ENCODE results near the gene ALS2.
"Not testable (repeated sequence)": the region's sequence is repeated elsewhere in the genome, so short reads cannot be mapped to it uniquely, and the experiment has no call there.

Gene ALS2

DNA sequence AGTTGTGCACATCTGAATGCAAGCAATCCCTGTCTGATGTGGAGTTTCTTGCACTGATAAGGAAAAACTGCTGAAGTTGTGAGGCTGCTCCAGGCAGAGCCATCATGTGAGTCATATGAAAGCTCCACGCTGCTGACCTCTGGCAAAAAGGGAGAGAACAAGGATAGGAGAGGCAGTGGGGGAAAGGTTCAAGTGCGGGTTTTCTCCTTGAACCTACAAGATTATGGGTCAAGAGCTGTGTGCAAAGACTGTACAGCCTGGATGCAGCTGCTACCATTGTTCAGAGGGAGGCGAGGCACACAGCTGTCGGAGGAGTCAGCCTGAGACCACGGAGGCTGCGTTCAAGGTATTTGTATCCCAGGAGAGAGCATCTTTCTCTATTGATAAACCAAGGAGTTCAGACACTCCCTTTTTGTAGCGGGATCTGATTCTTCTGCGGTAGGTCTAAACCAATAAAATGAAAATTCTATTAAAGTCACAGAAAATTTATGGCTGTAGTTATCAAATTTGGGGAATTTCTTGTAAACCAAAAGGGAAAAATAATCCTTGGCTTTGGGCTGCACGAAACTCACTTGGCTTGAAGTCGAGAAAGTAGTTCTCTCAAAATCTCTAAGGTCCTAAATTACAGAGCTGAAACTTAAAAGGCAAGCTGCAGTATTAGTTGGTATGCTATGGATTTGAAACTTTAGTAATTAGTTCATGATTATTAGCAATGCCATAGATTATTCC lies 25.9 kb upstream of the ALS2 start, which contains the start of gene CDK15:
Gene CDK15 (plus strand): TSS at position 96 of the 729 bp plus-strand sequence. CDS start 128 bp downstream, at position 224.
- no peak within 1 kb of the TSS for H3K4me3 ChIP-seq (ENCODE audit: low read depth, low read length)
- DNase-seq (ENCODE audit: low read depth) = no peak
- TF ChIP-seq, protein P1, sequence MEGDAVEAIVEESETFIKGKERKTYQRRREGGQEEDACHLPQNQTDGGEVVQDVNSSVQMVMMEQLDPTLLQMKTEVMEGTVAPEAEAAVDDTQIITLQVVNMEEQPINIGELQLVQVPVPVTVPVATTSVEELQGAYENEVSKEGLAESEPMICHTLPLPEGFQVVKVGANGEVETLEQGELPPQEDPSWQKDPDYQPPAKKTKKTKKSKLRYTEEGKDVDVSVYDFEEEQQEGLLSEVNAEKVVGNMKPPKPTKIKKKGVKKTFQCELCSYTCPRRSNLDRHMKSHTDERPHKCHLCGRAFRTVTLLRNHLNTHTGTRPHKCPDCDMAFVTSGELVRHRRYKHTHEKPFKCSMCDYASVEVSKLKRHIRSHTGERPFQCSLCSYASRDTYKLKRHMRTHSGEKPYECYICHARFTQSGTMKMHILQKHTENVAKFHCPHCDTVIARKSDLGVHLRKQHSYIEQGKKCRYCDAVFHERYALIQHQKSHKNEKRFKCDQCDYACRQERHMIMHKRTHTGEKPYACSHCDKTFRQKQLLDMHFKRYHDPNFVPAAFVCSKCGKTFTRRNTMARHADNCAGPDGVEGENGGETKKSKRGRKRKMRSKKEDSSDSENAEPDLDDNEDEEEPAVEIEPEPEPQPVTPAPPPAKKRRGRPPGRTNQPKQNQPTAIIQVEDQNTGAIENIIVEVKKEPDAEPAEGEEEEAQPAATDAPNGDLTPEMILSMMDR (IDR thresholded peaks at IDR 0.05; ENCODE audit: insufficient read depth, low read depth, low read length, missing control alignments) = no peak

DNA sequence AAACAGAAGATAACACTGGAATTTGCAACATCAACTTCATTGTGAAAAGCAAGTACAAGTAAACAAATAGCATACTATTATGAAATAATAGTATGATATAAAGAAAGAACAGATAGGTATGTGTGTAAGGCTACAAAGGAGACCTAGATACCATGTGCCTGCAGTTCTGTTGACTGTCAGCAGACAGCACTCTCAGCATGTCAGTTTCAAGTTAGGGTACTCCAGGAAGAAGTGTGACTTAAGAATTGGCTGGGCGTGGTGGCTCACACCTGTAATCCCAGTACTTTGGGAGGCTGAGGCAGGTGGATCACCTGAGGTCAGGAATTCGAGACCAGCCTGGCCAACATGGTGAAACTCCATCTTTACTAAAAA lies 18.2 kb upstream of the ALS2 start:
- not testable (repeated sequence) for H3K4me3 ChIP-seq (ENCODE audit: low read depth, low read length)
- TF ChIP-seq, protein P1 (IDR thresholded peaks at IDR 0.05; ENCODE audit: insufficient read depth, low read depth, low read length, missing control alignments) = peak; percentile 43
- peak; percentile 43 for DNase-seq (ENCODE audit: low read depth)

DNA sequence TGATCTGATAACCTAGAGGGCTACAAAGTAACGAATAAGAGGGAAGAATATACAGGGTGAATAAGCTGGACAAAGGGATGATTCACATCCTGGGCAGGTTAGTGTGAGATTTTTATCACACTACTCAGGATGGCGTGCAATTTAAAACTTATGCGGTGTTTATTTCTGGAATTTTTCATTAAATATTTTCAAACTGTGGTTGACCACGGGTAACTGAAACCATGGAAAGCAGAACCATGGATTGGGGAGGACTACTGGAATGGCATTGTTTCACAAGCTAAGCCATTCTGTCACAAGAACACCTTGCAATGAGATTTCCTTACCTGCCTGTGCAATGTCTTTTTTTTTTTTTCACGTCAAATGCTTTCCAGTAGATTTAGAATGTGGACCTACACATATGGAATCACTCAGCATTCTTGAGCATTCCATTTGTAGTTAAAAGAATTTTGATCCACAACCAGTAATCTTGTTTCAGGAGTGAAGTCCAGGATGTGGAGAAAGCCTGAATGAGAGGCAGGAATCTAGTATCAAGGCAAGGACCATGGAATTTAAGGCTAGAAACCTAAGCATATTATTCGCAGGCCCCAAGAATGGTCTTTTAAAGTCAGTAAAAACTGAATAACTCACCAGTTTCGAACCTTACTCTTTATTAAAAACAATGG lies 17.6 kb upstream of the ALS2 start:
- no peak for DNase-seq (ENCODE audit: low read depth)
- H3K4me3 ChIP-seq (ENCODE audit: low read depth, low read length) = no peak overlapping the region
- TF ChIP-seq, protein P1 (IDR thresholded peaks at IDR 0.05; ENCODE audit: insufficient read depth, low read depth, low read length, missing control alignments) = no peak

DNA sequence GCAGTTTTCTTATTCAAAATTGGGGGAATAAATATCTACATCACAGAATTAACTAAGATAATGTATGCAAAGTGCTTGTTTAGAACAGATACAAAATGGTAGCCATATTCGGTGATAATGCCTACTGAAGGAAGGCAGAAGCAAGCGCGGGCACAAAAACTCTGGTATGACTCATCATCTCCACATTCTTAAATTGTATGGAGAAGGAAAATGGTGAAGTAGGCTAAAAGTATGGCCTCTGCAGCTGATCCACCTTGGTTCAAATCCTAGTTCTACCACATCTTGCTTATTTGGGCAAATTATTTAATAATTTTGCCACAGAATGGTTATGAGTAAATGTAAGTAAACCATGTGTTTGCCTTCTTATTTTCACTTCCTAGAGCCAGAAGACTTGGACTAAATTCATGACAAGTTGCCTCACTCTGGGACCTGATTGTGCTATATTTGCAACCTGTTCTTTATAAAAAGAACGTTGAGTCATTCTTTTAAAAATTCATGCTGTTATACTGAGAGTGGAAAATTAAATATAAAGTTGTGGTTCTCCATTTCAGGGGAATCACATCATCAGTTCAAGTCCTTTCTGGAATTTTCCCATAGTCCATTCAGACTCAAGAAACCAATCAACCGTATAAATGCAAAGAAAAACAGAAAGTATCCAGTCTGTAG lies 16.6 kb upstream of the ALS2 start:
- H3K4me3 ChIP-seq (ENCODE audit: low read depth, low read length) = no peak overlapping the region
- no peak for DNase-seq (ENCODE audit: low read depth)
- TF ChIP-seq, protein P1 (IDR thresholded peaks at IDR 0.05; ENCODE audit: insufficient read depth, low read depth, low read length, missing control alignments) = no peak

DNA sequence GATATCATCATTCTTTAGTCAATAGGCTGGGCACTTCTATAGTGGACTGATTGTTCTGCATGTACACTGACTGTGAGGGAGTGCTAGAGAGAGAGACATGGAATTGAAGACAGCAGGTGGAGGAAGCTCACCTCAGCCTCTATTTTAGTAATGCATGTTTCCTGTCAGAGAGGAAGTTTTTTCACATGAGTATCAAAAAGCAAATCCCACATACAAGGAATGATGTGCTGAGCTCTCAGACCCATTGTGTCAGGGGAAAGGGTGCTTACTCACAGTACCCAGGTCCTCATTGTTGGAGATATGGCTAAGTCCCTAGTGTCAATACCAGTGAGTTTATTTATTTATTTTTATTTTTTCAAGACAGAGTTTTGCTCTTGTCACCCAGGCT lies 15.7 kb upstream of the ALS2 start:
- no peak overlapping the region for H3K4me3 ChIP-seq (ENCODE audit: low read depth, low read length)
- no peak for DNase-seq (ENCODE audit: low read depth)
- TF ChIP-seq, protein P1 (IDR thresholded peaks at IDR 0.05; ENCODE audit: insufficient read depth, low read depth, low read length, missing control alignments) = no peak

DNA sequence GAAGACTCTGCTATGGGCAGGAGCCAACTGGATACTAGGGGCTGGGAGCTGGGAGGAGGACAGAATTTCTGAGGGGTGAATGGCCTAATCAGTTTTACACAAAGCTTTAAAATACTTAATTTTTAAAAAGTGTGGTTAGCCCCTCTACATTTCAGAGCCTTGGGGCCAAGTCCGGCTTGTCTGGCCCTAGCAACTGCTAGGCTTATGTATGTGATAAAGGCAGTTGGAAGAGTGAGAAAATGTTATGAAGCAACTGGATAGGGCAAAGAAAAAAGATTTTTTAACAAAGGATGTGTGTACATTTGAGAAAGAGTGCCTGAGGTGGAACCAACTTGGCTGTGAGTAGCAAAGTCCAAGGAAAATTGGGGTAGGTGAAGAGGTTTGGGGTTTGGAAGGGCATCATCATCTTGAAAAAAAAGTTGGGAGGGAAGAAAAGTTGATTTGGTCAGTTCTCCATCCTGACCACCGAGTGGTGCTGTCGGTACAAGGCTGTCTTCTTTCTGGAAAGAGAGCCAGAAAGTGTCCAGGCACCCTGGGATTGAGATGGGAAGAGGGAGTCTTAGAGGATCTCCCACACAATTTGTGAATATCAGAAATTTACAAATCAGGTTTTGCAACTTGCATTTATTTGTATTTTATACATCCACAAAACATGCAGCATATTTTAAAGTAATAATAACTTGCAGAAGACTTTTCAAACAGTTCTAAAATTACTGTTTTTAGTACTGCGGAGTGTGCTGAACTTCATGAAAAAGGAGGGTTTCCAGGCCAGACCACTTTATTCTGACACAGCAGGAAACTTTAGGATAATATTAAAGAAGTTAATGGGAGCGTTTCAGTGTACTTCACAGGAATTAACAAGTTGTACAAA lies 15.1 kb upstream of the ALS2 start:
- no peak overlapping the region for H3K4me3 ChIP-seq (ENCODE audit: low read depth, low read length)
- peak; percentile 31 for DNase-seq (ENCODE audit: low read depth)
- TF ChIP-seq, protein P1 (IDR thresholded peaks at IDR 0.05; ENCODE audit: insufficient read depth, low read depth, low read length, missing control alignments) = peak; percentile 52

Measured in GM12865 (cell line).